ENCODE measurements around the gene RNF113B. TPM values are rescaled to one million over a fixed set of nuclear protein-coding genes. Genes with fewer than 3 reads are reported as not detected.

Gene RNF113B
- total and polyA plus RNA-seq, 2 experiments from 2014 or later, result 0.19 TPM; not detected in 1

DNA sequence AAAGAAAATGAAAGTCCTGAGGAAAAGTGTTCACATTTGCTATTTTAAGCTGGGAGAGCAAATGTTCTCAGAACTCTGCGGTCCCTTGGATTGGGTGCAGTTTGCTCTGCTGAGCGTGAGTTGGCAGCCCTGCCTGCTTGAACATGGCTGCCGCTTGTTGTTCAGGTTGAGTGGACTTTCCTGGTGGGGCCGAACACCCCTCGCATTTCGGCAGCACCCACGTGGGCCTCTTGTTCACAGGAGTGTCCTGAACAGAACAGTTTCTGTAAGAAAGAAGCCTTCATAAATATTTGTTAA is 10.8 kb upstream of the RNF113B start (continued):
- TF ChIP-seq CREB1 (CRISPR knock-in tag; IDR thresholded peaks at IDR 0.05; ENCODE audit: low read depth), result no peak
- TF ChIP-seq, protein P1, sequence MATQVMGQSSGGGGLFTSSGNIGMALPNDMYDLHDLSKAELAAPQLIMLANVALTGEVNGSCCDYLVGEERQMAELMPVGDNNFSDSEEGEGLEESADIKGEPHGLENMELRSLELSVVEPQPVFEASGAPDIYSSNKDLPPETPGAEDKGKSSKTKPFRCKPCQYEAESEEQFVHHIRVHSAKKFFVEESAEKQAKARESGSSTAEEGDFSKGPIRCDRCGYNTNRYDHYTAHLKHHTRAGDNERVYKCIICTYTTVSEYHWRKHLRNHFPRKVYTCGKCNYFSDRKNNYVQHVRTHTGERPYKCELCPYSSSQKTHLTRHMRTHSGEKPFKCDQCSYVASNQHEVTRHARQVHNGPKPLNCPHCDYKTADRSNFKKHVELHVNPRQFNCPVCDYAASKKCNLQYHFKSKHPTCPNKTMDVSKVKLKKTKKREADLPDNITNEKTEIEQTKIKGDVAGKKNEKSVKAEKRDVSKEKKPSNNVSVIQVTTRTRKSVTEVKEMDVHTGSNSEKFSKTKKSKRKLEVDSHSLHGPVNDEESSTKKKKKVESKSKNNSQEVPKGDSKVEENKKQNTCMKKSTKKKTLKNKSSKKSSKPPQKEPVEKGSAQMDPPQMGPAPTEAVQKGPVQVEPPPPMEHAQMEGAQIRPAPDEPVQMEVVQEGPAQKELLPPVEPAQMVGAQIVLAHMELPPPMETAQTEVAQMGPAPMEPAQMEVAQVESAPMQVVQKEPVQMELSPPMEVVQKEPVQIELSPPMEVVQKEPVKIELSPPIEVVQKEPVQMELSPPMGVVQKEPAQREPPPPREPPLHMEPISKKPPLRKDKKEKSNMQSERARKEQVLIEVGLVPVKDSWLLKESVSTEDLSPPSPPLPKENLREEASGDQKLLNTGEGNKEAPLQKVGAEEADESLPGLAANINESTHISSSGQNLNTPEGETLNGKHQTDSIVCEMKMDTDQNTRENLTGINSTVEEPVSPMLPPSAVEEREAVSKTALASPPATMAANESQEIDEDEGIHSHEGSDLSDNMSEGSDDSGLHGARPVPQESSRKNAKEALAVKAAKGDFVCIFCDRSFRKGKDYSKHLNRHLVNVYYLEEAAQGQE (IDR thresholded peaks at IDR 0.05; ENCODE audit: unreplicated experiment), result no peak
- no peak for TF ChIP-seq ZNF114 (CRISPR knock-in tag; IDR thresholded peaks at IDR 0.05)
- TF ChIP-seq, protein P2, sequence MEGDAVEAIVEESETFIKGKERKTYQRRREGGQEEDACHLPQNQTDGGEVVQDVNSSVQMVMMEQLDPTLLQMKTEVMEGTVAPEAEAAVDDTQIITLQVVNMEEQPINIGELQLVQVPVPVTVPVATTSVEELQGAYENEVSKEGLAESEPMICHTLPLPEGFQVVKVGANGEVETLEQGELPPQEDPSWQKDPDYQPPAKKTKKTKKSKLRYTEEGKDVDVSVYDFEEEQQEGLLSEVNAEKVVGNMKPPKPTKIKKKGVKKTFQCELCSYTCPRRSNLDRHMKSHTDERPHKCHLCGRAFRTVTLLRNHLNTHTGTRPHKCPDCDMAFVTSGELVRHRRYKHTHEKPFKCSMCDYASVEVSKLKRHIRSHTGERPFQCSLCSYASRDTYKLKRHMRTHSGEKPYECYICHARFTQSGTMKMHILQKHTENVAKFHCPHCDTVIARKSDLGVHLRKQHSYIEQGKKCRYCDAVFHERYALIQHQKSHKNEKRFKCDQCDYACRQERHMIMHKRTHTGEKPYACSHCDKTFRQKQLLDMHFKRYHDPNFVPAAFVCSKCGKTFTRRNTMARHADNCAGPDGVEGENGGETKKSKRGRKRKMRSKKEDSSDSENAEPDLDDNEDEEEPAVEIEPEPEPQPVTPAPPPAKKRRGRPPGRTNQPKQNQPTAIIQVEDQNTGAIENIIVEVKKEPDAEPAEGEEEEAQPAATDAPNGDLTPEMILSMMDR (conservative IDR thresholded peaks at IDR 0.05; ENCODE audit: low read depth in 2 of 2), result no peak
- TF ChIP-seq POLR2AphosphoS5 (IDR thresholded peaks at IDR 0.05; ENCODE audit: low read depth), result no peak
- no peak for TF ChIP-seq JUNB (IDR thresholded peaks at IDR 0.05; ENCODE audit: unreplicated experiment)
- no peak for TF ChIP-seq EZH2phosphoT487 (IDR thresholded peaks at IDR 0.05; ENCODE audit: unreplicated experiment)
- no peak for TF ChIP-seq EZH2 (IDR thresholded peaks at IDR 0.05; ENCODE audit: low read depth, unreplicated experiment)

DNA sequence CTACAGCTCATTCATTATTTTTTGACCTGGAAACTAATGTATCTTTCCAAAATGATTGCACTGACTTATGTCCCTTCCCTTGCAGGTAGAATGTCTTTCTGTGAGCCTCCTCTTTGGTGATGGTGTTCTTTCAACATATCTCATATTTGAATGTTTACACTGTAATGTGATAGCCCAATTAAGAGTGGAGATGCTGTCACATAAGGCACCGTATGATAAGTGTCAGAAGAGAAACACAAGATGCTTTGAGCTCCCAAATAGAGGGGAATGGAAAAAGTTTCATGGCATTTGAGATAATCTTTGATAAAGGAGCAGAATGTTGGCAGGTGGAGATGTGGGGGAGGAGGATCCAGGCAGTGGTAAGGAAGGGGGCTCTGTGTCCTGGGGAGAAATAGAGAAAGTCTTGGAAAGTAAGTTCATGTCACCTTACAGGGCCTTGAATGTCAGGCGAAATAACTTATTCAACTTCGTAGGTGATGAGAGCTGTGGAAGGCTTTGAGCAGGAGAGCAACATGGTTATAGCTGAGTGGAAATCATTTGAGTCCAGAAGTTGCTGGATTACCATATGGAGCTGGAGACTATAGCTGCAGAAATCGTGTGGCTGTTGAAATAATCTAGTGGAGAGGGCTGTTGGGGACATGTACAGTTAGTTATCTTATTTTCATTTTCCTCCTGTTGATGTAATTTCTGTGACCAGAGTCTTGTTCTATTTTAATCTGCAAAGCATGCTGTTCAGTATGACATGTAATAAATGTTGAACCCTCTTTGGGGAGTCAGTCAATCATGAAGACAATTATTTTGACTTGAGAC is 10.3 kb upstream of the RNF113B start:
- Histone ChIP-seq H3K9me2 (ENCODE audit: insufficient read depth) (no peaks in the 10 kb centered on the region), H3K27ac (ENCODE audit: low read depth) (no peak overlapping the region), H3F3A (replicated peaks; ENCODE audit: low read depth) (no peaks in the 10 kb centered on the region), H3K79me2 (replicated peaks; ENCODE audit: insufficient read depth) (peaks cover 94% of the 10 kb centered on the region), H3K27me3 (ENCODE audit: insufficient read depth) (no peaks in the 10 kb centered on the region), H2AFZ (no peak overlapping the region), H4K20me1 (replicated peaks; ENCODE audit: insufficient read depth) (peaks cover 5% of the 10 kb centered on the region; the same call in 1 of the 2 replicates), H3K4me3 (no peak overlapping the region), H3K36me3 (ENCODE audit: insufficient read depth) (no peaks in the 10 kb centered on the region), H3K4me2 (no peak overlapping the region), H3K4me1 (ENCODE audit: insufficient read depth) (peaks cover 11% of the 10 kb centered on the region)
- Mint-ChIP-seq H3K27ac (peak overlapping the region; percentile 2; the same call in 1 of the 2 replicates), H3K9me3 (no peaks in the 10 kb centered on the region), H3K4me1 (peaks cover 41% of the 10 kb centered on the region), H3K27me3 (ENCODE audit: insufficient read depth, low read depth, poor library complexity) (peaks cover 5% of the 10 kb centered on the region), H3K36me3 (ENCODE audit: low read depth) (no peaks in the 10 kb centered on the region), H3K4me3 (no peak overlapping the region)
- DNase-seq (ENCODE audit: low spot score) (no peak), ATAC-seq (no peak)
- TF ChIP-seq, protein P3, sequence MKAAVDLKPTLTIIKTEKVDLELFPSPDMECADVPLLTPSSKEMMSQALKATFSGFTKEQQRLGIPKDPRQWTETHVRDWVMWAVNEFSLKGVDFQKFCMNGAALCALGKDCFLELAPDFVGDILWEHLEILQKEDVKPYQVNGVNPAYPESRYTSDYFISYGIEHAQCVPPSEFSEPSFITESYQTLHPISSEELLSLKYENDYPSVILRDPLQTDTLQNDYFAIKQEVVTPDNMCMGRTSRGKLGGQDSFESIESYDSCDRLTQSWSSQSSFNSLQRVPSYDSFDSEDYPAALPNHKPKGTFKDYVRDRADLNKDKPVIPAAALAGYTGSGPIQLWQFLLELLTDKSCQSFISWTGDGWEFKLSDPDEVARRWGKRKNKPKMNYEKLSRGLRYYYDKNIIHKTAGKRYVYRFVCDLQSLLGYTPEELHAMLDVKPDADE (IDR thresholded peaks at IDR 0.05), result no peak
- TF ChIP-seq JUNB (IDR thresholded peaks at IDR 0.05; ENCODE audit: unreplicated experiment) (no peak), EZH2phosphoT487 (IDR thresholded peaks at IDR 0.05; ENCODE audit: unreplicated experiment) (no peak), ZNF331 (CRISPR knock-in tag; IDR thresholded peaks at IDR 0.05; ENCODE audit: low read depth) (no peak), NANOG (IDR thresholded peaks at IDR 0.05; ENCODE audit: borderline replicate concordance) (no peak), EZH2 (IDR thresholded peaks at IDR 0.05; ENCODE audit: low read depth, unreplicated experiment) (no peak), ZNF114 (CRISPR knock-in tag; IDR thresholded peaks at IDR 0.05) (no peak)
